Tibial nerve (tissue), 4 donors: Measurements from ENCODE around the gene RAB3A.

Experiments
- CTCF ChIP-seq, 5 experiments: fragments of 200-600 bp in 3 of 5; fragments of 450-650 bp in 2 of 5; sonication (generic) in 3 of 5; IDR thresholded peaks; one replicate each; pipeline ENCODE4 v1.5.1; 2016 to 2019; ENCODE audit warnings: antibody characterized with exemption in 5 of 5, mild to moderate bottlenecking in 3 of 5, moderate library complexity in 2 of 5
- EP300 ChIP-seq, 2 donors: sonication (generic); formaldehyde crosslinking; IDR thresholded peaks; one replicate each; pipeline ENCODE4 v1.6.1; 2017; ENCODE audit warnings: antibody characterized with exemption in 2 of 2, mild to moderate bottlenecking in 1 of 2
- POLR2A ChIP-seq, 2 donors: fragments of 450-650 bp; IDR thresholded peaks; one replicate each; pipeline ENCODE4 v1.6.1; 2017; ENCODE audit warnings: antibody characterized with exemption in 2 of 2, mild to moderate bottlenecking in 2 of 2, moderate library complexity in 2 of 2

- TF ChIP-seq POLR2A (IDR thresholded peaks at IDR 0.05) = no peak
- TF ChIP-seq CTCF (IDR thresholded peaks at IDR 0.05) = no peak
- no peak for TF ChIP-seq EP300 (IDR thresholded peaks at IDR 0.05)
Observed at GRCh38 chr19:18239303-18239702, 35.5 kb upstream of the RAB3A start.
